ENCODE data around the gene HDHD5.

The HDHD5 gene

DNA sequence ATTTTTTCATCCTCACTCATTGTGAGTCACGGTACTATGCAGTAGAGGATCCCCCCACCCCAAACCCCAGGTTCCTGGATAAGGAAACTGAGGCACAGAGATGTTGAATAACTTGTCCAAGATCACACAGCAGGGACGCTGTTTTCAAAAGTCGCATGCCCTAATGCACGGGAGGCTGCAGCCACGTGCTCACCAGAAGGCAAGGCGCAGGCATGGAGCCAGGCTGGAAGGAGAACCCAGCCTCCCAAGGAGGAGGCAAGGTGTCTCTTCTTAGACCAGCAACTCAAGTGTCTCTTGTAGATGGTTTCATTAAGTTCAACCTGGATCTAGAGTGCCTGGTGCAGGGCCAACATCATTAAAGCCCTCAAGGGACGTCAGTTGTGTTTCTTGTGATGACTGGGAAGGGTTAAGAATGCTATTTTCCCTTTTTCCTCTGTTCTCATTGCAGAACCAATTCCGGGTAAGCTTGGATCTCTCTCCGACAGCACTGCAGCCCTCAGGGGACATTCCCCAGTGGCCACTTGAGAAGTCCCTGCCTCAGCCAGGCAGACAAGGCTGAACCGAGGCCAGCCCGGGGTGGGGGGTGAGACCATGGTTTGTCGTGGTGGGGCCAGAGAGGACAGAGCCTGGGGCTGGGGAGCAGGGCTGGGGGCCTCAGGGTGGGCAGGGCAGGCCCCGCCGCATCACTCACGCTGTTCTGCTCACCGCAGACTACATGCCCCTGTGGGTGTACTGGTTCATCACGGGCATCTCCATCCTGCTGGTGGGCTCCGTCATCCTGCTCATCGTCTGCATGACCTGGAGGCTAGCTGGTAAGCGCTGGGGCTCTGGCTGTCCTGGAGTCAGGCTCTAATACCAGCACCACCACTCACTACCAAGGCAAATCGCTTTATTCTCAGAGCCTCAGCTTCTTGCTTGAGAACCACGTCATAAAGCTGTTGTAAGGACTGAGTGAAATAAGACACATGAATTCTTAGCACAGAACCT is 53.6 kb downstream of the HDHD5 start:
- DNase-seq, result no peak

GRCh38 chr22:17104336-17104935 is 54.6 kb downstream of the HDHD5 start:
- DNase-seq, result no peak

DNA sequence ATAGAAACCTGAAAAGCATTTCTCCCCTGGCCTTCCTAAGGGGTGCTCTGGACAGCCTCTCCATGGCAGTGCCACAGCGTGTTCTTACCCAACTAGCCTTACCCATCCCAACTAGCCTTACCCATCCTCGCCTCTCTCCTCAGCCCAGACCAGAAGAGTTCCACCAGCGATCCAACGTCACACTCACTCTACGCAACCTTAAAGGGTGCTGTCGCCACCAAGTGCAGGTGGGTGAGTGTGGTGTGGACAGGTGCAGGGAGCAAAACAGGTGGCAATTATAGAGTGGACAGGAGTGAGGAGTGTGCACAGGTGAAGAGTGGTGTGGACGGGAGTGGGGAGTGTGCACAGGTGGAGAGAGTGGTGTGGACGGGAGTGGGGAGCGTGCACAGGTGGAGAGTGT is 55.7 kb downstream of the HDHD5 start:
- no peak for DNase-seq

- DNase-seq, result no peak
These were observed 56.8 kb downstream of the HDHD5 start for GRCh38 chr22:17102297-17102667.

GRCh38 chr22:17101475-17102296 is 57.4 kb downstream of the HDHD5 start:
- no peak for DNase-seq

GRCh38 chr22:17100621-17101020 is 58.5 kb downstream of the HDHD5 start:
- no peak for DNase-seq

DNA sequence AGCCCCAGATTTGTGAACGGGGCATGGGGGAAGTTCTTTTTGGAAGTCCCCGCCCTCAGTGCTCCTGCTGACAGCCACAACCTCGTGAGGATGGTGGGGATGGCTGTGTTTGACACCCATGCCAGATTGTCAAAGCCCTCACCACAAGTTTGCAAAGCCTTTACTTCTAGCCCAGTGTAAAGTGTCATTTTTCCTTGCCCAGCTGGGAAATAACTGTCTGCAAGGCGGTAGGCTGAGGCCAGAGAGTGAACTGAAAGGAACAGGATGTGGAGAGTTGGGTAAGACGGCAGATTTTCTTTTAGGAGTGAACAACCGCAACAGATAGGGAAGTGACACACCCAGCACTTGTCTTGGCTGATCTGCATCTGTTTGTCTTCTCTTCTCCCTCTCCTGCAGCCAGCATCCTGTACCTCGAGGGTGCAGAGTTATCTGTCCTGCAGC is 60.7 kb downstream of the HDHD5 start:
- DNase-seq, result peak in 3 of 6 experiments; percentile 40 to 54 (median 50)

- DNase-seq, result no peak
These were observed 61.4 kb downstream of the HDHD5 start for GRCh38 chr22:17097701-17098100.

DNA sequence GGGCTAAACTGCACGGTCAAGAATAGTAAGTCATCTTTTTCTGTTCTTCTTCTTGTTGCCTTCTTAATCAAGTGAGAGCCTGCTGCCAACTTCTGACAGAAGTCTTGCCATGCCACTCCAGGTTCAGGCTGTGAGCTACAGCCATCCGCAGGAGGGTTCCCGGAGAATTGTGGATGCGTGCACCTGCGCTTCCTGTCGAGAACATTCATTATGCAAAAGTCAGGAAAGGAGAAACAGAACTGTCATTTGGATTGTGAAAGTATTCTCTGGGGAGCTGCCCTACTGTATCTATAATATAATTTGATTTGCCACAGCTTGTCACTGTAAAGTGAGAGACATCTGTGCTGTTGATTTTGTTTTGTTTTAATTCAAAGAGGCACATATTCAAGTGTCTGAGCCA is 62.0 kb downstream of the HDHD5 start:
- DNase-seq, result no peak

DNA sequence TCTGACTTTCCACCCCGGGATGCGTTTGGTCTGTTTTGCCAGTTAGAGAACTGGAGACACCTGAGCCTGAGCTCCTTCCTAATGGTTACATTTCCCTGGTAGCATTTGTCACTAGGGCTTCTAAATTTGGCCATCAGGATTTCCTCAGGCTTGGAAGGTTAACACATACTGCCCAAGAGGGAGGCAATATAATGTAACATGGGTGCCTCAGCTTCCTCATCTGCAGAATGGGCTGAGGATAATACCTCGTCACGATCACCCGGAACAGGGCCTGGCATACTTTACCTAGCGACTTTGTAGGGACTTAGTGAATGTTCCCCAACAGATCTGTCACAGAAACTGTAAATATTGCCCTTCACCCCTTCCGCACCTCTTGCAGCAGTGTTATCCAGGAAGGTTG is 63.0 kb downstream of the HDHD5 start:
- DNase-seq, result no peak

DNA sequence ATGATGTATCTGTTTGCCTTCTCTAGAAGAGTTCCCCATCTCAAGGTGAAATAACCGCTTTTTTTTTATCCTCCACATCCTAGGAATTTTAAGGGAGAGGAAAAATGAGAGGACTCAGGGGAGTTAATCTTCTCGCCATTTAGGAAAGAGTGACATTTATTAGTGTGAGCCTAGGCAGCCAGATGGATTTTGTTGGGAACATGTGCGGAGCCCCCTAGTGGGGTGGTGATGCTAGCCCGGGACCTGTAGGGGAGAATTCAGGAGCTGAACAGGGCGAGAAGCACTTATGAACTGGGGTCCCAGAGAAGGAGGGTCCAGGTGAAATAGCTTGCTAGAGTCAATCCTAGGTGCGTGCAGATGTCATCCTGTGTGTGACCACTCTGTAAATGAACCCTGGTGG is 63.5 kb downstream of the HDHD5 start:
- DNase-seq, result no peak

DNA sequence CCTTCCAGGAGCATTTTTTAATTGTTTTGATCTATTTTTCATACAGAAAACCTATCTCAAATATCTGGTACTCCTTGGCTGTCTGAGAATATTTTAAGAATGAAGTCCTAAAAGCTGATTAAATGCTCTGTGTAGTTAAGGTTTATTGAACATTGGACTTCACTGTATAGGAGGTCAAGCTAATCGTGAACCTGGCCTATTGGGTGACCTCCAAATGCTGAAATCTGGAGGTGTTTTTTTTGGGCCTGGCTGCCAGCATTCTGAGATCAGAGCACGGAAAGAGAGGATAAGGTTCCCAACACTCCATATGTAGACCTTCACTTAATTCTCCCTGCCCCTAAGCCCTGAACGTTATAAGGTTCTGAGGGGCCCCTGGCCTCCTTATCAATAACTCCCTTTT is 66.0 kb downstream of the HDHD5 start:
- DNase-seq, result no peak

GRCh38 chr22:17091851-17092250 is 67.2 kb downstream of the HDHD5 start:
- DNase-seq, result no peak

- no peak for DNase-seq
These were observed 68.5 kb downstream of the HDHD5 start for GRCh38 chr22:17090550-17090949.
